A549 treated with dexamethasone at 1 μM for 4 hours (cell line): ENCODE data around the gene CACNA1C. TPM values are rescaled to one million over a fixed set of nuclear protein-coding genes. Genes with fewer than 3 reads are reported as not detected.

Experiments
- total RNA-seq: library from RNA; stranded (reverse); fragments of 200-300 nt; extraction: Qiagen RNA extraction; gene quantifications from 5 replicates; pipeline ENCODE4 v1.2.3, GENCODE V29; 2022

Gene CACNA1C
- total RNA-seq = 0.02 to 0.11 TPM (median 0.04 TPM) in 4 of 5 replicates, not detected in the other

DNA sequence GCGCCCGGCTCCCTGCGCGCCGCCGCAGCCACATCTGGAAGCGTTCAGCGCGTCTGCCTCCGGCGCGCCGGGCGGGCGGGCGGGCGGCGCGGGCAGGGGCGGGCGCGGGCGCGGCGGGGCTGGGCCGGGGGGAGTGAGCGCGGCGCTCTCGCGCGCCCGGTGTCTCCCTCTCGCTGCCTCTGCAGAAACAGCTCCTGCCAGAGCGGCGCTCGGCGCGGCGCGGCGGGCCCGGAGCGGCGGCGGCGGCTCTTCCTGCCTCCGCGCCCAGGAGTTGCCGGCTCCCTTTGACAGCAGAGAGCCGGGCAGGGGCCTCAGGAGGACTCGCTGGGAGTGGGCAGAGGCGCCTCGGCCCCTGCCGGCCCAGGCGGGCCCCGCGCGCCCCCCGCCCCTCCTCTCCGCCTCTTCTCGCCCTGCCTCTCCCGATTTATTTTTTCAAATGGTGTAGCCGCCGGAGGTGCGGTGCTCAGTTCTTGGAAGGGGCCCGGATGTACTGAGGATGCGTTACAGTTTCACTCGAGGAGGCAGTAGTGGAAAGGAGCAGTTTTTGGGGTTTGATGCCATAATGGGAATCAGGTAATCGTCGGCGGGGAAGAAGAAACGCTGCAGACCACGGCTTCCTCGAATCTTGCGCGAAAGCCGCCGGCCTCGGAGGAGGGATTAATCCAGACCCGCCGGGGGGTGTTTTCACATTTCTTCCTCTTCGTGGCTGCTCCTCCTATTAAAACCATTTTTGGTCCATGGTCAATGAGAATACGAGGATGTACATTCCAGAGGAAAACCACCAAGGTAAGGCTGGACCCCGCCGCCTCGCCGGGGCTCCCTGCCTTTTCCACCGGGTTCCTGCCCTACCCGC, at the start of gene CACNA1C:
Gene CACNA1C, plus strand, starts transcription at position 162 of the 853 bp plus-strand sequence. Its CDS starts 576 bp downstream, at position 738.

GRCh38 chr12:2004113-2004929, 48.5 kb upstream of the CACNA1C start, which contains the start of gene DCP1B:
DCP1B (minus strand) TSS chr12:2004457; CDS start chr12:2004431, 26 bp downstream.

Other genes with a start within 250 kb of the CACNA1C start
- 0.05 to 0.15 TPM (median 0.06 TPM) in 3 of 5 replicates, not detected in the others for gene LRTM2, start 232.4 kb upstream of the CACNA1C start, total RNA-seq
- gene CACNA2D4, start 134.3 kb upstream of the CACNA1C start, total RNA-seq = 0.10 TPM in 1 of 5 replicates, not detected in the others
- gene DCP1B, start 48.5 kb upstream of the CACNA1C start, total RNA-seq = 7.8 to 9.1 TPM (median 8.7 TPM) in 5 replicates